GM19438 (cell line): ENCODE results near the gene HSFX1.

Experiments used
- ATAC-seq: cut with Tn5 transposase; IDR thresholded peaks from one replicate; pipeline ENCODE4 v1.9.1; 2021; ENCODE audit warnings: low read depth; ENCODE audit not compliant: unreplicated experiment

Gene HSFX1

DNA sequence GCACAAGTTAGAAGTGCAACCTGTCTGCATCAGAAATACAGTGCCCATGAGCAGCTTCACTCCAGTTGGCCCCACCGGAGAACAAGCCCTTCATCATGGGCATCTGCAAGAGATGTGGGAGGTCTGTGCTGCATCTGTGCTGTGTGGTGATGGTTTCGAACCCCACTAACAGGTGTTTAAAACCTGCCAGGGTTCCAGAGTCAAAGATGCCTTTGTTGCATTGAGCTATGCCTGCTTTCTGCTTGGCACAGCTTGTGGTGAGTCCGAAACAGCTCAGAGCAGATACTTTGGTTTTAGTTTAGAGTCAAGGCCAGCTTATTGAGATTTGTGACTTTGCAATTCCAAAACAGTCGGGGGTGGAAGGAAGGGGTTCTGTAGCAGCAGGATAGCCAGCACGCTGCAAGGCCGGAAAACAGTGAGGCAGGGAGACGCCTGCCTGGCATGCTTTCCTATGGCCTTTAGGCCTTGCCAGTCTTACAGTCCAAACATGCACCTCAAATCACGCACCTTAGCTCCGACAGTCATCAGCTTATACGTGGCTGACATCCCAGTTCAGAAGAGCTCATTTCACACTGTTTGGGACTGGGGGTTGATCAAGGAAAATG, 29.7 kb downstream of the HSFX1 start:
- ATAC-seq: no peak

DNA sequence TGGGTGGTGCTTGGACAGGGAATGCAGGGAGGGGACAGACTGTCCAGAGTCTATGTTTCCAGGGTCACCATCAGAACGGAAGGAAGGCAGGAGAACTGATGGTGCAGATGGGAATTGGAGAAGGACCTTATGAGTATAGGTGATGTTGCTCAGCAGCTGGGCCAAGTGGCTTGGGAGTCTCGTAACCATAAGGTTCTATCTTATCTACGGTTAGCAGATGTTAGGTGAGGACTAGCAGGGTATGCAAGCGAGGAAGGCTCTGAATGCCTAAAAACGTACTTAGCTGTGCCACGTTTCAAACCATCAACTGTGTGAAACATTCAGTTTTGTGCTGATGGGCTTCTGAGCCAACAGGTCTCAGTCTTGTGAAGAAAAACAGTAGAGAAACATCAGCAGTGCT, 30.2 kb downstream of the HSFX1 start:
- ATAC-seq: no peak

DNA sequence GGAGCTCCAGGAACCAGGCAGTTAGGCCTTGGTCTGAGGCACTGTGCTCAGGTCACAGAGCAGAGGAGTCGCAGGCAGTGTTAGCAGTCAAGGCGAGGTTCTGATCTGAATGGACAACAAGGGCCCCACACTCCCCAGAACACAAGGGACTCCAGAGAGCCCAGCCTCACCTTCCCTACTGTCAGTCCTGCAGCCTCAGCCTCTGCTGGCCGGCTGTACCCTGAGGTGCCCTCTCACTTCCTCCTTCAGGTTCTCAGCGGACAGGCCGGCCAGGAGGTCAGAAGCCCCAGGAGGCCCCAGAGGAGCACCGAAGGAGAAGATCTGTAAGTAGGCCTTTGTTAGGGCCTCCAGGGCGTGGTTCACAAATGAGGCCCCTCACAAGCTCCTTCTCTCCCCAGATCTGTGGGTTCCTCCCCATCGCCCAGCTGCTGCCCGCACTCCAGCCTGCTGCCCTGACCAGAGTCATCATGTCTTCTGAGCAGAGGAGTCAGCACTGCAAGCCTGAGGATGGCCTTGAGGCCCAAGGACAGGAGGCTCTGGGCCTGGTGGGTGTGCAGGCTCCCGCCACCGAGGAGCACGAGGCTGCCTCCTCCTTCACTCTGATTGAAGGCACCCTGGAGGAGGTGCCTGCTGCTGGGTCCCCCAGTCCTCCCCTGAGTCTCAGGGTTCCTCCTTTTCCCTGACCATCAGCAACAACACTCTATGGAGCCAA, 34.0 kb downstream of the HSFX1 start:
- ATAC-seq: no peak

DNA sequence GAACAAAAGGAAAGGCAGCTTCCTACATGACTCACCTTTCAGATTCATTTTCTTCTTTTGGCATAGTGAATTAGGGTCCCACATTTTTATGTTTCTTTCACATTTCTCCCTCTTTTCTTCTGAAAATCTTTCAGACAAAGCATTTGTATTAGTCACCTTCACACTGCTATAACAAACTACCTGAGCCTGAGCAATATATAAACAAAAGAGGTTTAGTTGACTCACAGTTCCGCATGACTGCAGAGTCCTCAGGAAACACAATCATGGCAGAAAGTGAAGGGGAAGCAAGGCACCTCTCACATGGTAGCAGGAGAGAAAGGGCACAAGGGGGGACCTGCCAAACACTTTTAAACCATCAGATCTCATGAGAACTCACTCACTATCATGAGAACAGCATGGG, 44.8 kb downstream of the HSFX1 start:
- no peak for ATAC-seq

DNA sequence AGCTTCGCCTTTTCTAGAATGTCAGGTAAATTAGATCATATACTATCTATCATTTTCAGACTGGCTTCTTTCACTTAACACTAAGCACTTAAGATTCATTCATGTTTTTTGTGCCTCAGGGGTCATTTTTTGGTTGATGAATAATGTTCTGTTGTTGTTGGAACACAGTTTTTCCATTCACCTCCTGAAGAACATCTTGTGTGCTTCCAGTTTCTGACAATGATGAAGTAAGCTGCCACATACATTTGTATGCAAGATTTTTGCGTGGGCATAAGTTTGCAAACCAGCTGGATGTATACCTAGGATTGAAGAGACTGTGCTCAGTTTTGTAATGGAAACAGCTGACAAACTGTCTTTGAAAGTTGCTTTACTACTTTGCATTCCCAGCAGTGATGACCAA, 45.5 kb downstream of the HSFX1 start:
- ATAC-seq: no peak

DNA sequence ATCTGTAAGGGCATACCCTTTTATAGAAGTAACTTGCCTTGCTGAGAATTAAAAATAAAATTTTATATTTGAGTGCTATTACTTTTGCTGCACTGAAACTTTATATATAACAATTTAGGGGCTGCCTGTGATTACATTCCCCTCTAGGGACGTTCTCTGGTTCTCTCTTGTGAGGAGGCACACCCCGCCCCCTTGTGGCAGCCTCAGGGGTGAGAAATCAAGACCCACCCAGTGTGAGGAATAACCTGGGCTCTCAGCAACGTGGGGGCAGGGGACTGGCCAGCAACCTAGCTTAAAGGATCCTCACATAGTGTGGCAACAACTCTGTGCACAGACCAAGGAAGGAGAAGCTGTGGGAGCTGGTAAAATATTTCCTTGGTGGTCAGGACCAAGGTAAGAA, 51.6 kb downstream of the HSFX1 start:
- no peak for ATAC-seq
